IMR-90 (cell line): ENCODE data around the gene COLQ. TPM values are rescaled to one million over a fixed set of nuclear protein-coding genes. Genes with fewer than 3 reads are reported as not detected.

Experiments used
- ATAC-seq: fragments of 200-7000 bp; cut with Tn5 transposase; 2 replicates; pipeline ENCODE4 v1.9.1; 2020; ENCODE audit warnings: low read depth, mild to moderate bottlenecking, moderate library complexity
- BruUV-seq: library from RNA; stranded (reverse); fragments of 400-500 nt; replicated peaks from 2 replicates; lab custom pipeline; 2021; lab: Mats Ljungman, UMichigan
- CTCF ChIA-PET: fragments of 300-600 bp; formaldehyde crosslinking; extraction: SDS; loops from one replicate; lab custom pipeline; 2021; ENCODE audit warnings: antibody characterized with exemption; lab: Yijun Ruan, JAX
- POLR2A ChIA-PET: fragments of 300-600 bp; sonication (Branson Sonifier 250); formaldehyde crosslinking; loops from one replicate; lab custom pipeline; 2022; ENCODE audit warnings: antibody characterized with exemption; ENCODE audit not compliant: unreplicated experiment; lab: Charles Lee
- DNase-seq: peaks from one replicate; pipeline ENCODE4 v3.0.0; 2013
- H2AFZ ChIP-seq: replicated peaks from 2 replicates; pipeline ENCODE3; 2013; ENCODE audit warnings: low read length, mild to moderate bottlenecking; ENCODE audit not compliant: poor library complexity
- H2AK5ac ChIP-seq: 2 replicates; pipeline ENCODE4 v1.6.1; 2013; ENCODE audit warnings: low read depth, low read length, inconsistent platforms
- H2AK9ac ChIP-seq: replicated peaks from 2 replicates; pipeline ENCODE3; 2013; ENCODE audit warnings: mild to moderate bottlenecking, low read depth, low read length, moderate library complexity; ENCODE audit not compliant: poor library complexity
- H2BK120ac ChIP-seq: 2 replicates; pipeline ENCODE4 v1.6.1; 2013; ENCODE audit warnings: low read depth, low read length, inconsistent platforms
- H2BK15ac ChIP-seq: 3 replicates; pipeline ENCODE4 v1.6.1; 2013; ENCODE audit warnings: low read depth, low read length, inconsistent platforms
- H2BK20ac ChIP-seq: 2 replicates; pipeline ENCODE4 v1.6.1; 2013; ENCODE audit warnings: low read depth, mild to moderate bottlenecking, inconsistent platforms, low read length, moderate library complexity
- H2BK5ac ChIP-seq: 2 replicates; pipeline ENCODE4 v1.6.1; 2013; ENCODE audit warnings: mild to moderate bottlenecking, low read depth, low read length, inconsistent platforms; ENCODE audit not compliant: poor library complexity, severe bottlenecking
- H3K14ac ChIP-seq: replicated peaks from 2 replicates; pipeline ENCODE4 v1.6.1; 2013; ENCODE audit warnings: low read depth, low read length, inconsistent platforms
- H3K18ac ChIP-seq: 2 replicates; pipeline ENCODE4 v1.6.1; 2013; ENCODE audit warnings: low read depth, low read length, control low read depth
- H3K23ac ChIP-seq: 2 replicates; pipeline ENCODE4 v1.6.1; 2013; ENCODE audit warnings: low read depth, low read length, inconsistent platforms
- H3K27ac ChIP-seq: 2 replicates; pipeline ENCODE4 v1.5.1; 2013; ENCODE audit warnings: mild to moderate bottlenecking, control low read depth, low read length; ENCODE audit not compliant: insufficient read depth
- H3K27me3 ChIP-seq: 2 replicates; pipeline ENCODE4 v1.6.1; 2013; ENCODE audit warnings: low read length; ENCODE audit not compliant: control insufficient read depth, insufficient read depth
- H3K36me3 ChIP-seq: 2 replicates; pipeline ENCODE4 v1.6.1; 2013; ENCODE audit warnings: low read length, mixed read lengths; ENCODE audit not compliant: control insufficient read depth, insufficient read depth
- H3K4ac ChIP-seq: 2 replicates; pipeline ENCODE4 v1.6.1; 2013; ENCODE audit warnings: low read depth, low read length, inconsistent platforms
- H3K4me1 ChIP-seq: 2 replicates; pipeline ENCODE4 v1.6.1; 2013; ENCODE audit warnings: low read length, mixed read lengths; ENCODE audit not compliant: control insufficient read depth, insufficient read depth
- H3K4me2 ChIP-seq: 2 replicates; pipeline ENCODE4 v1.6.1; 2013; ENCODE audit warnings: low read depth, mild to moderate bottlenecking, control low read depth, low read length, moderate library complexity
- H3K4me3 ChIP-seq: 2 replicates; pipeline ENCODE4 v1.5.1; 2013; ENCODE audit warnings: low read depth, mild to moderate bottlenecking, control low read depth, low read length, moderate library complexity; ENCODE audit not compliant: insufficient read depth
- H3K56ac ChIP-seq: 2 replicates; pipeline ENCODE4 v1.6.1; 2013; ENCODE audit warnings: low read length, inconsistent platforms; ENCODE audit not compliant: insufficient read depth; ENCODE audit errors: extremely low read depth
- H3K79me1 ChIP-seq, 2 experiments: 2 replicates each; pipeline ENCODE4 v1.6.1; 2013; ENCODE audit warnings: low read length in 2 of 2, inconsistent platforms in 1 of 2, low read depth in 1 of 2
- H3K9ac ChIP-seq: 2 replicates; pipeline ENCODE4 v1.6.1; 2013; ENCODE audit warnings: low read depth, low read length, control low read depth
- H3K9me1 ChIP-seq: 2 replicates; pipeline ENCODE4 v1.6.1; 2013; ENCODE audit warnings: low read length, inconsistent platforms; ENCODE audit not compliant: insufficient read depth
- H3K9me3 ChIP-seq: 2 replicates; pipeline ENCODE4 v1.6.1; 2013; ENCODE audit warnings: low read length; ENCODE audit not compliant: control insufficient read depth, insufficient read depth
- H4K20me1 ChIP-seq: 2 replicates; pipeline ENCODE4 v1.6.1; 2013; ENCODE audit warnings: low read length, inconsistent platforms; ENCODE audit not compliant: insufficient read depth
- H4K5ac ChIP-seq: 2 replicates; pipeline ENCODE4 v1.6.1; 2013; ENCODE audit warnings: mild to moderate bottlenecking, low read depth, low read length, control low read depth
- H4K8ac ChIP-seq, 2 experiments: 2 replicates each; pipeline ENCODE4 v1.6.1; 2013; ENCODE audit warnings: low read depth in 2 of 2, low read length in 2 of 2, control low read depth in 1 of 2, inconsistent platforms in 1 of 2
- H4K91ac ChIP-seq: 2 replicates; pipeline ENCODE4 v1.6.1; 2013; ENCODE audit warnings: low read depth, low read length, inconsistent platforms; ENCODE audit not compliant: insufficient read depth
- BHLHE40 ChIP-seq: fragments of 150-350 bp; IDR thresholded peaks from 2 replicates; pipeline ENCODE4 v1.6.1; 2016; ENCODE audit warnings: mild to moderate bottlenecking, low read depth, low read length
- CEBPB ChIP-seq: IDR thresholded peaks from 2 replicates; pipeline ENCODE4 v1.6.1; 2012; ENCODE audit warnings: low read depth, low read length, improper control_type of control experiment
- CHD1 ChIP-seq: IDR thresholded peaks from 2 replicates; pipeline ENCODE4 v1.6.1; 2012; ENCODE audit warnings: low read depth, low read length, improper control_type of control experiment
- FOS ChIP-seq: fragments of 150-350 bp; IDR thresholded peaks from 2 replicates; pipeline ENCODE4 v1.6.1; 2016; ENCODE audit warnings: low read depth, low read length
- MAFK ChIP-seq: IDR thresholded peaks from 2 replicates; pipeline ENCODE4 v1.6.1; 2012; ENCODE audit warnings: low read depth, low read length, improper control_type of control experiment
- MAZ ChIP-seq: IDR thresholded peaks from 2 replicates; pipeline ENCODE4 v1.6.1; 2012; ENCODE audit warnings: low read depth, mild to moderate bottlenecking, low read length, improper control_type of control experiment, moderate library complexity, borderline replicate concordance
- MXI1 ChIP-seq: IDR thresholded peaks from 2 replicates; pipeline ENCODE4 v1.6.1; 2012; ENCODE audit warnings: low read depth, mild to moderate bottlenecking, low read length, moderate library complexity, borderline replicate concordance
- NFE2L2 ChIP-seq: fragments of 150-350 bp; IDR thresholded peaks from 2 replicates; pipeline ENCODE4 v1.6.1; 2016; ENCODE audit warnings: low read depth, mild to moderate bottlenecking, low read length
- POLR2A ChIP-seq: IDR thresholded peaks from 2 replicates; pipeline ENCODE4 v1.6.1; 2012; ENCODE audit warnings: mild to moderate bottlenecking, low read depth, low read length
- RAD21 ChIP-seq: IDR thresholded peaks from 2 replicates; pipeline ENCODE4 v1.6.1; 2012; ENCODE audit warnings: low read length, improper control_type of control experiment
- RCOR1 ChIP-seq: IDR thresholded peaks from 2 replicates; pipeline ENCODE4 v1.6.1; 2012; ENCODE audit warnings: mild to moderate bottlenecking, low read length, improper control_type of control experiment; ENCODE audit not compliant: insufficient replicate concordance
- RFX5 ChIP-seq: IDR thresholded peaks from 2 replicates; pipeline ENCODE4 v1.8.0; 2012; ENCODE audit warnings: low read depth, mild to moderate bottlenecking, low read length, moderate library complexity
- SMC3 ChIP-seq: fragments of 150-350 bp; IDR thresholded peaks from 2 replicates; pipeline ENCODE4 v1.6.1; 2016; ENCODE audit warnings: low read depth, mild to moderate bottlenecking, antibody characterized with exemption, low read length, moderate library complexity
- USF2 ChIP-seq: fragments of 150-350 bp; IDR thresholded peaks from 2 replicates; pipeline ENCODE4 v1.6.1; 2017; ENCODE audit warnings: mild to moderate bottlenecking, antibody characterized with exemption, low read length, low read depth
- WGBS, 2 experiments: methylation state at CpG; one replicate each; pipeline versions ENCODE4 v1.1.5 to v1.1.7; 2013; ENCODE audit warnings: missing lambda C conversion rate in 2 of 2; ENCODE audit not compliant: insufficient read length in 1 of 2; ENCODE audit errors: extremely low coverage in 2 of 2; 5-methylcytosine and 5-hydroxymethylcytosine counted together
- dilution Hi-C: fragments of 300-500 bp; cut with HindIII; formaldehyde crosslinking; loops from one replicate; pipeline ENCODE4 v1.14.3; 2018; ENCODE audit warnings: low sequenced_read_pairs; ENCODE audit not compliant: unreplicated experiment
- in situ Hi-C: fragments of 300-500 bp; cut with MboI; formaldehyde crosslinking; loops from 3 replicates; pipeline ENCODE4 v1.14.3; 2019; ENCODE audit warnings: low sequenced_read_pairs, inconsistent platforms, mixed read lengths
- intact Hi-C: fragments of 100-400 bp; cut with micrococcal nuclease; formaldehyde crosslinking; loops from 2 replicates; pipeline ENCODE4 v1.10.0; 2022
- polyA plus RNA-seq, 3 experiments: library from polyadenylated mRNA; depleted of rRNA; stranded (reverse); fragments of >200 nt; gene quantifications; 2 replicates each; pipeline ENCODE4 v1.2.3, GENCODE V29; 2012; ENCODE audit warnings: low replicate concordance in 1 of 3
- total RNA-seq: library from RNA; depleted of rRNA; stranded (reverse); fragments of >200 nt; gene quantifications from 2 replicates; pipeline ENCODE4 v1.2.3, GENCODE V29; 2012
- TF ChIP-seq, protein P1 (sequence below): fragments of 150-350 bp; IDR thresholded peaks from 2 replicates; pipeline ENCODE4 v1.6.1; 2016; ENCODE audit warnings: low read depth, mild to moderate bottlenecking, low read length, moderate library complexity, borderline replicate concordance
- TF ChIP-seq, protein P2 (sequence below): conservative IDR thresholded peaks from 2 replicates; pipeline ENCODE4 v1.5.1; 2012; ENCODE audit warnings: mild to moderate bottlenecking, low read depth, low read length, improper control_type of control experiment

The COLQ gene
- total and polyA plus RNA-seq, 2 of the 4 experiments (the other 2 are of a cell fraction) = 0.18 to 0.65 TPM

DNA sequence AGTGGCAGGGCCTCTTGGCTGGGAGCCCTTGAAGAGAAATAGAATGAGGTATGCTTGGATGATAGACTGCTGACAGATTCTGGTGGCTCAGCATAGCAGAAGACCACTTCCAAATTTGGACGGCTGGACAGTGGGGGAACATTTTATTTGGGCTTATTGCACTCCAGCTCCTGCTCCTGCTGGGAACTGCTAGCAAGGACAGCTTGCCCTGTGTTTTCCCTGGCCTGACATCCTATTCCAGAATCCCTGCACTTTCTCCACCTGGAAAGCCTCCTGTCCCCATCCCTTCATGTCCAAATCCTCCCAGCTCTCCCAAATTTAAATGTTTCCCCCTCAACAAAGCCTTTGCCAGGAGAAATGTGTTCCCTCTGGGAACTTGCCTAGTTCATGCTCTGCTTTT lies 9.8 kb upstream of the COLQ start:
- no peak overlapping the region for H3K56ac ChIP-seq
- H3K27me3 ChIP-seq = no peaks in the 10 kb centered on the region
- ChIA-PET POLR2A (no interaction called here), CTCF (no interaction called here)
- in situ Hi-C loops (no loop called here), dilution Hi-C loops (no loop called here), intact Hi-C loops (no loop called here)
- H3K27ac ChIP-seq = no peak overlapping the region
- no peak overlapping the region for H3K23ac ChIP-seq
- no peak for DNase-seq
- H3K14ac ChIP-seq = no peak overlapping the region
- no peaks in the 10 kb centered on the region for H3K4me1 ChIP-seq
- TF ChIP-seq NFE2L2 (no peak), BHLHE40 (no peak), MAFK (no peak), CHD1 (no peak), RCOR1 (no peak), SMC3 (no peak), RFX5 (no peak), MXI1 (no peak), RAD21 (no peak), POLR2A (no peak), CEBPB (no peak), FOS (no peak), MAZ (no peak), USF2 (no peak)
- TF ChIP-seq, protein P1, sequence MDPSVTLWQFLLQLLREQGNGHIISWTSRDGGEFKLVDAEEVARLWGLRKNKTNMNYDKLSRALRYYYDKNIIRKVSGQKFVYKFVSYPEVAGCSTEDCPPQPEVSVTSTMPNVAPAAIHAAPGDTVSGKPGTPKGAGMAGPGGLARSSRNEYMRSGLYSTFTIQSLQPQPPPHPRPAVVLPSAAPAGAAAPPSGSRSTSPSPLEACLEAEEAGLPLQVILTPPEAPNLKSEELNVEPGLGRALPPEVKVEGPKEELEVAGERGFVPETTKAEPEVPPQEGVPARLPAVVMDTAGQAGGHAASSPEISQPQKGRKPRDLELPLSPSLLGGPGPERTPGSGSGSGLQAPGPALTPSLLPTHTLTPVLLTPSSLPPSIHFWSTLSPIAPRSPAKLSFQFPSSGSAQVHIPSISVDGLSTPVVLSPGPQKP = no peak
- TF ChIP-seq, protein P2, sequence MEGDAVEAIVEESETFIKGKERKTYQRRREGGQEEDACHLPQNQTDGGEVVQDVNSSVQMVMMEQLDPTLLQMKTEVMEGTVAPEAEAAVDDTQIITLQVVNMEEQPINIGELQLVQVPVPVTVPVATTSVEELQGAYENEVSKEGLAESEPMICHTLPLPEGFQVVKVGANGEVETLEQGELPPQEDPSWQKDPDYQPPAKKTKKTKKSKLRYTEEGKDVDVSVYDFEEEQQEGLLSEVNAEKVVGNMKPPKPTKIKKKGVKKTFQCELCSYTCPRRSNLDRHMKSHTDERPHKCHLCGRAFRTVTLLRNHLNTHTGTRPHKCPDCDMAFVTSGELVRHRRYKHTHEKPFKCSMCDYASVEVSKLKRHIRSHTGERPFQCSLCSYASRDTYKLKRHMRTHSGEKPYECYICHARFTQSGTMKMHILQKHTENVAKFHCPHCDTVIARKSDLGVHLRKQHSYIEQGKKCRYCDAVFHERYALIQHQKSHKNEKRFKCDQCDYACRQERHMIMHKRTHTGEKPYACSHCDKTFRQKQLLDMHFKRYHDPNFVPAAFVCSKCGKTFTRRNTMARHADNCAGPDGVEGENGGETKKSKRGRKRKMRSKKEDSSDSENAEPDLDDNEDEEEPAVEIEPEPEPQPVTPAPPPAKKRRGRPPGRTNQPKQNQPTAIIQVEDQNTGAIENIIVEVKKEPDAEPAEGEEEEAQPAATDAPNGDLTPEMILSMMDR = no peak
- no peak overlapping the region for H2BK5ac ChIP-seq
- H3K9ac ChIP-seq = no peak overlapping the region
- no peaks in the 10 kb centered on the region; the same call in 1 of the 2 replicates for H3K9me1 ChIP-seq
- no peak overlapping the region for H4K5ac ChIP-seq
- ATAC-seq = no peak
- H2BK120ac ChIP-seq = no peak overlapping the region
- no peak overlapping the region for H3K4ac ChIP-seq
- no peak overlapping the region for H2BK20ac ChIP-seq
- no peak overlapping the region for H2AK9ac ChIP-seq
- no peak overlapping the region for H2BK15ac ChIP-seq
- BruUV-seq = no TSS peak
- no peak overlapping the region for H4K91ac ChIP-seq
- no peaks in the 10 kb centered on the region for H4K20me1 ChIP-seq
- no peak overlapping the region for H3K4me2 ChIP-seq
- H2AFZ ChIP-seq = no peak overlapping the region
- no peaks in the 10 kb centered on the region for H3K9me3 ChIP-seq
- no peaks in the 10 kb centered on the region for H3K79me1 ChIP-seq
- no peak overlapping the region for H3K4me3 ChIP-seq
- H4K8ac ChIP-seq = no peak overlapping the region
- no peaks in the 10 kb centered on the region for H3K36me3 ChIP-seq
- WGBS, 2 experiments = 83% methylated on average over 1 of the region's 1 CpG; no CpG with 5 or more reads in 1 of the 2 experiments
- no peak overlapping the region for H2AK5ac ChIP-seq
- no peak overlapping the region for H3K18ac ChIP-seq
